Stomach (tissue), 9 donors: ENCODE results near the gene TEX26. TPM values are rescaled to one million over a fixed set of nuclear protein-coding genes. Genes with fewer than 3 reads are reported as not detected.

ENCODE experiments used
- DNase-seq, 2 donors: peaks; one replicate each; pipeline versions ENCODE4 v3.0.0 to v3.0.0-alpha.2; 2013 to 2019
- H3K27ac ChIP-seq, 5 donors: fragments of 200-600 bp in 4 of 5; sonication (generic) in 4 of 5; one replicate each; pipeline ENCODE4 v1.5.1; 2013 to 2019; ENCODE audit warnings: mild to moderate bottlenecking in 1 of 5, moderate library complexity in 1 of 5
- H3K27me3 ChIP-seq, 3 donors: fragments of 200-600 bp; sonication (generic); one replicate each; pipeline ENCODE4 v1.5.1; 2017 to 2019; ENCODE audit warnings: mixed run types in 1 of 3
- H3K36me3 ChIP-seq, 4 donors: fragments of 200-600 bp; sonication (generic); 1 replicate in 3 of 4; 2 replicates in 1 of 4; pipeline ENCODE4 v1.5.1; 2016 to 2019
- H3K4me1 ChIP-seq, 4 donors: fragments of 200-600 bp; sonication (generic); one replicate each; pipeline ENCODE4 v1.5.1; 2016 to 2019
- H3K4me3 ChIP-seq, 4 donors: fragments of 200-600 bp; sonication (generic) in 3 of 4; one replicate each; pipeline ENCODE4 v1.5.1; 2016 to 2019; ENCODE audit warnings: mild to moderate bottlenecking in 1 of 4
- H3K9me3 ChIP-seq, 4 donors: fragments of 200-600 bp; sonication (generic); one replicate each; pipeline ENCODE4 v1.5.1; 2016 to 2019
- CTCF ChIP-seq, 7 experiments: fragments of 450-650 bp in 4 of 7; fragments of 200-600 bp in 3 of 7; sonication (generic) in 3 of 7; IDR thresholded peaks; one replicate each; pipeline ENCODE4 v1.5.1; 2016 to 2019; ENCODE audit warnings: antibody characterized with exemption in 7 of 7, control low read depth in 2 of 7, mild to moderate bottlenecking in 1 of 7
- EP300 ChIP-seq: sonication (generic); formaldehyde crosslinking; IDR thresholded peaks from one replicate; pipeline ENCODE4 v1.6.1; 2017; ENCODE audit warnings: antibody characterized with exemption
- POLR2A ChIP-seq, 4 donors: fragments of 450-650 bp; IDR thresholded peaks; one replicate each; pipeline ENCODE4 v1.6.1; 2016; ENCODE audit warnings: antibody characterized with exemption in 4 of 4, control low read depth in 2 of 4, mild to moderate bottlenecking in 1 of 4, moderate library complexity in 1 of 4
- POLR2AphosphoS5 ChIP-seq, 3 donors: sonication (generic); formaldehyde crosslinking; IDR thresholded peaks; one replicate each; pipeline ENCODE4 v1.6.1; 2016; ENCODE audit warnings: antibody characterized with exemption in 3 of 3
- WGBS, 5 donors: extraction: QIAGEN DNeasy Blood & Tissue Kit in 3 of 5; methylation state at CpG; one replicate each; pipeline versions ENCODE4 v1.1.5 to v1.1.7; 2013 to 2018; 5-methylcytosine and 5-hydroxymethylcytosine counted together
- intact Hi-C: fragments of 100-400 bp; cut with DNase I; formaldehyde crosslinking; loops from one replicate; pipeline ENCODE4 v1.15.1; 2023; ENCODE audit warnings: low total_unique reads
- polyA plus RNA-seq, 3 donors: library from polyadenylated mRNA; stranded (reverse); fragments of 200-250 nt; gene quantifications; one replicate each; pipeline ENCODE4 v1.2.3, GENCODE V29; 2013
- total RNA-seq, 5 donors: library from RNA; depleted of rRNA; stranded (reverse); fragments of >200 nt; gene quantifications; one replicate each; pipeline versions ENCODE4 v1.1.0 to v1.2.3, GENCODE V29; 2014 to 2016
- donor health status: healthy with polysubstance abuse.
- donor health status: Bipolar disorder and iron deficiency.
- donor health status: healthy.

Gene TEX26
- total and polyA plus RNA-seq, 8 donors: 0.50 TPM; not detected in 7

DNA sequence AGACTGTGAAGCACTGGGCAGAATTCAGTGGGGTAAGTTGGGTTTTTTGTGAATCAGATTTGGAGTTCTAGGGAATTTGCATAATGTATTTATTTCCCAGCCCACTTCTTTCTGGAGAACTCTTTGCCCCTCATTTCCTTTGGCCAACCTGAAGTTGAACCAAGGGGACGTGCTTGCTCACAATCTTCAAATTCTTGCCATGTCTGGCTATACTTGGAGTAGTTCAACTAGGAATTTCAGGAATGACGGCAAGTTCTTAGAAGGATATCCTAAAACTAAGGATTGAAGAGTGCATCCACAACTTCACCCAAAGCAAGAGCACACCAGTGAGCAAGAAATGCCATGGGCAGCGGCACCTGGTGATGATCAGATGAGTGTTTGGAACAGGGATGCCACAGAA lies 88.5 kb downstream of the TEX26 start:
- intact Hi-C loops: no loop called here
- Histone ChIP-seq H3K4me3 (no peak overlapping the region), H3K36me3 (no peaks in the 10 kb centered on the region), H3K9me3 (peaks cover 0 to 9% (median 0%) of the 10 kb centered on the region in 4 donors), H3K27ac (no peak overlapping the region), H3K27me3 (peaks cover 0 to 5% (median 0%) of the 10 kb centered on the region in 3 donors), H3K4me1 (no peaks in the 10 kb centered on the region)
- DNase-seq: no peak
- 64 to 75% (median 70%) methylated on average over 3 of the region's 3 CpGs for whole genome bisulfite sequencing, 5 donors
- no peak for TF ChIP-seq EP300
- no peak for TF ChIP-seq POLR2AphosphoS5 (IDR thresholded peaks at IDR 0.05)
- no peak for TF ChIP-seq POLR2A (IDR thresholded peaks at IDR 0.05)
- TF ChIP-seq CTCF (IDR thresholded peaks at IDR 0.05): no peak

DNA sequence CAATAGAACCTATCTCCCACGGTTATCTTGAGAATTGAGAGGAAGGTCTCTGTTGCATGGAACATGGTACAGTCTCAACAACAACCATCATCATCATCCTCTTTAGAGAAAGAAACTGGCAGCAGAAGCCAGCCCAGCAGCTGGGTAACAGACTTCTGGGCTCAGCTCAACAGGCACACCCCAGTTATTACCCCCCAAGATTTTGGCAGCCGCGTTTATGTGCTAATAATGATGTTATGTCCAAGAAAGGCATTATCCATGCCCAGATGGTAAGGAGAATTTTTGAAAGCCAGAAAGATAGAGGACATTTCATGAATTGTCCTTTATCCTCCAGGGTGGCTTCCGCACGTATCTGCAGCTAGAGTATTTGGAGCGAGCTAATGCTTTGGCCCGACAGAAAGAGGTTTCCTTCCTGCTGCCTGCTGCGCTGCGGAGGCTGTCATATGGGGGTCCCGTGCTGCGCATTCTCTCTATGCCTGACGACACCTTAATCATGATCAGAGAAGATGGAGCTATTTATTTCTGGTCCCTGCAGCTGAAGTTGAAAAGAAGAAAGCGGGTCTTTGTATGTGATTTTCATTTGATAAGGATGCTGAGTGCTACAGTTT lies 89.9 kb downstream of the TEX26 start:
- WGBS, 5 donors: 71 to 80% (median 78%) methylated on average over 13 of the region's 13 CpGs
- no peak for DNase-seq
- TF ChIP-seq CTCF (IDR thresholded peaks at IDR 0.05) (no peak), POLR2AphosphoS5 (IDR thresholded peaks at IDR 0.05) (no peak)
- no peak overlapping the region for H3K27ac ChIP-seq
- peaks cover 0 to 5% (median 0%) of the 10 kb centered on the region in 4 donors for H3K9me3 ChIP-seq
- intact Hi-C loops: no loop called here
- no peaks in the 10 kb centered on the region for H3K36me3 ChIP-seq
- peaks cover 0 to 5% (median 0%) of the 10 kb centered on the region in 3 donors for H3K27me3 ChIP-seq
- H3K4me3 ChIP-seq: no peak overlapping the region
- no peaks in the 10 kb centered on the region for H3K4me1 ChIP-seq

DNA sequence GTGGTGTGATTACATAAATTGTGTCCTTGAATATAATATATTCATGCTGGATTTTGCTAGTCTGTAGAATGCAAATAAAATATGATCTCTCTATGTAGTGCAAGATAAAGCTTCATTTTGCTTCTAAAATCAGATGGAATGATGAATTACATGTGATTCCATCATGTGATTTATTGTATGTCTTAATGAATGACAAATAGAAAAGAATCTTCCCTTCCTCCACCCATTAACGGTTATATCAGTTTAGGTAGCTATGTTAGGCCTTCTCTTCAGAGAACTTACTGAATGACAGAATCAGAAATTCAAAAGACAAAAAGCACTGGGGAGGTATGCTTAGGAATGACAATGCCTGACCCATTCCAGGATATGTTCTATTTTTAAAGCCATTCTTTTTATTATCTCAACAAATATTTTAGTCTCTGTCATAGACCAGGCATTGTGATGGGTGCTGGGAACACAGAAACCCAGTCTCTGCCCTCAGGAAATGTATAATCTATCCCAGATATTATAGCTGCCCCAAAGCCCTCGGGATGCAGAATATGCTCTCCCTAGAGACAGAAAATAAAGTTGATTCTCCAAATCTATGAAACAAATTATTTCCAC lies 90.6 kb downstream of the TEX26 start:
- WGBS, 5 donors: 38 to 54% (median 51%) methylated on average over 2 of the region's 2 CpGs
- no peak overlapping the region for H3K27ac ChIP-seq
- no peaks in the 10 kb centered on the region for H3K9me3 ChIP-seq
- no peaks in the 10 kb centered on the region for H3K4me1 ChIP-seq
- no peak for TF ChIP-seq CTCF (IDR thresholded peaks at IDR 0.05)
- no peak for TF ChIP-seq POLR2AphosphoS5 (IDR thresholded peaks at IDR 0.05)
- TF ChIP-seq POLR2A (IDR thresholded peaks at IDR 0.05): no peak
- TF ChIP-seq EP300: no peak
- intact Hi-C loops: no loop called here
- no peaks in the 10 kb centered on the region for H3K36me3 ChIP-seq
- peaks cover 0 to 5% (median 0%) of the 10 kb centered on the region in 3 donors for H3K27me3 ChIP-seq
- no peak overlapping the region for H3K4me3 ChIP-seq
- DNase-seq: no peak

Other genes starting within 250 kb of the TEX26 start
- 1 to 10 TPM; 1.3 to 9.5 (median 2.9) TPM for gene ALOX5AP, start 197.1 kb upstream of the TEX26 start, total RNA-seq
- gene ALOX5AP, start 197.1 kb upstream of the TEX26 start, polyA plus RNA-seq: 10 to 100 TPM in 2 of 3 donors, 1 to 10 TPM in 1; 7.4 to 36.4 (median 30.2) TPM
- gene MEDAG, start 26.4 kb upstream of the TEX26 start, total RNA-seq: 10 to 100 TPM in 3 of 5 donors, 1 to 10 TPM in 1, under 1 TPM in 1; 0.89 to 57.9 (median 15.4) TPM
- 1 to 10 TPM; 4.5 to 9.0 (median 6.0) TPM for gene MEDAG, start 26.4 kb upstream of the TEX26 start, polyA plus RNA-seq
- gene HSPH1, start 229.2 kb downstream of the TEX26 start, total RNA-seq: 10 to 100 TPM; 28.6 to 49.4 (median 33.3) TPM
- 10 to 100 TPM; 18.6 to 25.1 (median 24.3) TPM for gene HSPH1, start 229.2 kb downstream of the TEX26 start, polyA plus RNA-seq